PC-3 (cell line): ENCODE measurements around the gene ZNF24. TPM values are rescaled to one million over a fixed set of nuclear protein-coding genes. Genes with fewer than 3 reads are reported as not detected.

ENCODE experiments used
- ATAC-seq: fragments of 200-7000 bp; cut with Tn5 transposase; 2 replicates; pipeline ENCODE4 v1.9.1; 2020; ENCODE audit warnings: mild to moderate bottlenecking, moderate library complexity
- BruUV-seq: library from RNA; stranded (reverse); fragments of 400-500 nt; replicated peaks from 2 replicates; lab custom pipeline; 2021; lab: Mats Ljungman, UMichigan
- CTCF ChIA-PET: fragments of 300-600 bp; sonication (Branson Sonifier 250); formaldehyde crosslinking; loops from one replicate; lab custom pipeline; 2022; ENCODE audit warnings: antibody characterized with exemption; lab: Charles Lee
- POLR2A ChIA-PET: fragments of 300-600 bp; sonication (Branson Sonifier 250); formaldehyde crosslinking; loops from one replicate; lab custom pipeline; 2022; ENCODE audit warnings: antibody characterized with exemption; ENCODE audit not compliant: unreplicated experiment; lab: Charles Lee
- DNase-seq: peaks from one replicate; pipeline ENCODE4 v3.0.0-alpha.2; 2015
- H2AFZ ChIP-seq: fragments of 300-600 bp; sonication (generic); 2 replicates; pipeline ENCODE4 v1.6.0; 2016; ENCODE audit warnings: antibody characterized with exemption, low read length
- H3F3A ChIP-seq: fragments of 300-600 bp; sonication (generic); one replicate; pipeline ENCODE4 v1.6.0; 2017; ENCODE audit warnings: antibody characterized with exemption, low read length, control low read depth, mild to moderate bottlenecking; ENCODE audit not compliant: unreplicated experiment
- H3K27ac ChIP-seq: fragments of 300-600 bp; sonication (generic); 2 replicates; pipeline ENCODE4 v1.5.1; 2016; ENCODE audit warnings: mild to moderate bottlenecking, low read length
- H3K27me3 ChIP-seq: fragments of 300-600 bp; sonication (generic); 2 replicates; pipeline ENCODE4 v1.6.1; 2016; ENCODE audit warnings: low read length, mixed read lengths
- H3K36me3 ChIP-seq: fragments of 300-600 bp; sonication (generic); 2 replicates; pipeline ENCODE4 v1.6.1; 2016; ENCODE audit warnings: low read depth, mixed run types, low read length, mixed read lengths
- H3K4me1 ChIP-seq: fragments of 300-600 bp; sonication (generic); 2 replicates; pipeline ENCODE4 v1.5.1; 2016; ENCODE audit warnings: low read length; ENCODE audit not compliant: insufficient read depth
- H3K4me2 ChIP-seq: fragments of 300-600 bp; sonication (generic); 2 replicates; pipeline ENCODE4 v1.6.0; 2016; ENCODE audit warnings: low read length
- H3K4me3 ChIP-seq: fragments of 300-600 bp; sonication (generic); 2 replicates; pipeline ENCODE4 v1.5.1; 2016; ENCODE audit warnings: mild to moderate bottlenecking, low read length, mixed read lengths
- H3K79me2 ChIP-seq: fragments of 300-600 bp; sonication (generic); 2 replicates; pipeline ENCODE4 v1.6.1; 2017; ENCODE audit warnings: low read length, mixed read lengths
- H3K9ac ChIP-seq: fragments of 300-600 bp; sonication (generic); 2 replicates; pipeline ENCODE4 v1.6.0; 2016; ENCODE audit warnings: mild to moderate bottlenecking, low read length
- H3K9me2 ChIP-seq: fragments of 300-600 bp; sonication (generic); replicated peaks from 2 replicates; pipeline ENCODE4 v1.6.1; 2016; ENCODE audit warnings: mixed run types, low read length, mixed read lengths
- H3K9me3 ChIP-seq: fragments of 300-600 bp; sonication (generic); 2 replicates; pipeline ENCODE4 v1.6.1; 2016; ENCODE audit warnings: low read length, mixed read lengths
- H4K20me1 ChIP-seq: fragments of 300-600 bp; sonication (generic); 2 replicates; pipeline ENCODE4 v1.6.1; 2016; ENCODE audit warnings: low read length, mixed read lengths
- EZH2 ChIP-seq: fragments of 300-600 bp; sonication (generic); IDR thresholded peaks from one replicate; pipeline ENCODE4 v1.6.1; 2017; ENCODE audit warnings: antibody characterized with exemption, mild to moderate bottlenecking, low read length; ENCODE audit not compliant: unreplicated experiment
- EZH2phosphoT487 ChIP-seq: fragments of 300-600 bp; sonication (generic); IDR thresholded peaks from 2 replicates; pipeline ENCODE4 v1.6.1; 2018; ENCODE audit warnings: mild to moderate bottlenecking, antibody characterized with exemption, low read length, borderline replicate concordance
- intact Hi-C: fragments of 100-400 bp; cut with micrococcal nuclease; formaldehyde crosslinking; loops from 2 replicates; pipeline ENCODE4 v1.9.0; 2023
- total RNA-seq: library from RNA; depleted of rRNA; stranded (reverse); fragments of >200 nt; gene quantifications from 2 replicates; pipeline ENCODE4 v1.2.3, GENCODE V29; 2014
- TF ChIP-seq, protein P1 (sequence below): fragments of 300-600 bp; sonication (generic); conservative IDR thresholded peaks from 2 replicates; pipeline ENCODE4 v1.5.1; 2017; ENCODE audit warnings: antibody characterized with exemption, low read depth, mild to moderate bottlenecking, low read length

The ZNF24 gene
- total RNA-seq, 1 experiment from 2014 or later, result 11.0 TPM

DNA sequence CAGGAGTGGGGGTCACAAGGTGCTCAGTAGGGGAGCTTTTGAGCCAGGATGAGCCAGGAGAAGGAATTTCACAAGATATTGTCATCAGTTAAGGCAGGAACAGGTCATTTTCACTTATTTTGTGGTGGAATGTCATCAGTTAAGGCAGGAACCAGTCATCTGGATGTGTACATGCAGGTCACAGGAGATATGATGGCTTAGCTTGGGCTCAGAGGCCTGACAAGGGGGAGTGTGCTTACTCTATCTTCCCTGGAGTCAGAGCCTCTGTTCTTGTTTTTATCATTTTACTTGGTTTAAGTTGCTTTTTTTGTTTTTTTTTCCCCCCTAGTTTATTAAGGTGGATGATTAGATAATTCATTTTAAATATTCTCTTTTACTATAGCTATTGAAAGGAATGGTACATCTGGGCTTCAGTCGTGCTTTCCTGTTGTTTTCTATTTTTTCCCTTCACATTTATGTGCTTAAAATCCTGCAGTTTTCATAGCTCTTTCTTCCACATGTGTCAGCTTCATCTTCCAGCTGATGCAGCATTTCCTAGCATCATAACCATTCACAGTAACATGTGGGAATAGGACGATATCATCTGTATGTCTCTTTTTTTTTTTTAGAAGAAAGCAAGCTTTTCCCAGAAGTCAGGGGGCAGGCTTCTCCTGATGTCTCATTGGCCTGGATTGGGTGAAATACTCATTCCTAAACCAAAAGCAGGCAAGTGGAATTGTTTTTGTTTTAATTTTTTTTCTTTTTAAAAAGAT, 17.5 kb upstream of the ZNF24 start:
- H2AFZ ChIP-seq, result no peak overlapping the region
- H3F3A ChIP-seq, result no peaks in the 10 kb centered on the region
- no peak overlapping the region for H3K4me3 ChIP-seq
- H3K27ac ChIP-seq, result no peak overlapping the region
- BruUV-seq, result no TSS peak
- no peaks in the 10 kb centered on the region for H4K20me1 ChIP-seq
- no peaks in the 10 kb centered on the region for H3K27me3 ChIP-seq
- H3K36me3 ChIP-seq, result no peaks in the 10 kb centered on the region
- no peak overlapping the region for H3K4me2 ChIP-seq
- TF ChIP-seq EZH2, result no peak
- TF ChIP-seq, protein P1, sequence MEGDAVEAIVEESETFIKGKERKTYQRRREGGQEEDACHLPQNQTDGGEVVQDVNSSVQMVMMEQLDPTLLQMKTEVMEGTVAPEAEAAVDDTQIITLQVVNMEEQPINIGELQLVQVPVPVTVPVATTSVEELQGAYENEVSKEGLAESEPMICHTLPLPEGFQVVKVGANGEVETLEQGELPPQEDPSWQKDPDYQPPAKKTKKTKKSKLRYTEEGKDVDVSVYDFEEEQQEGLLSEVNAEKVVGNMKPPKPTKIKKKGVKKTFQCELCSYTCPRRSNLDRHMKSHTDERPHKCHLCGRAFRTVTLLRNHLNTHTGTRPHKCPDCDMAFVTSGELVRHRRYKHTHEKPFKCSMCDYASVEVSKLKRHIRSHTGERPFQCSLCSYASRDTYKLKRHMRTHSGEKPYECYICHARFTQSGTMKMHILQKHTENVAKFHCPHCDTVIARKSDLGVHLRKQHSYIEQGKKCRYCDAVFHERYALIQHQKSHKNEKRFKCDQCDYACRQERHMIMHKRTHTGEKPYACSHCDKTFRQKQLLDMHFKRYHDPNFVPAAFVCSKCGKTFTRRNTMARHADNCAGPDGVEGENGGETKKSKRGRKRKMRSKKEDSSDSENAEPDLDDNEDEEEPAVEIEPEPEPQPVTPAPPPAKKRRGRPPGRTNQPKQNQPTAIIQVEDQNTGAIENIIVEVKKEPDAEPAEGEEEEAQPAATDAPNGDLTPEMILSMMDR, result no peak
- TF ChIP-seq EZH2phosphoT487, result no peak
- no peaks in the 10 kb centered on the region for H3K79me2 ChIP-seq
- POLR2A ChIA-PET, result no interaction called here
- CTCF ChIA-PET, result no interaction called here
- DNase-seq (no peak), ATAC-seq (no peak)
- no peak overlapping the region for H3K9ac ChIP-seq
- H3K4me1 ChIP-seq, result no peaks in the 10 kb centered on the region
- H3K9me2 ChIP-seq, result no peaks in the 10 kb centered on the region
- no peaks in the 10 kb centered on the region for H3K9me3 ChIP-seq
- intact Hi-C loops, result no loop called here

DNA sequence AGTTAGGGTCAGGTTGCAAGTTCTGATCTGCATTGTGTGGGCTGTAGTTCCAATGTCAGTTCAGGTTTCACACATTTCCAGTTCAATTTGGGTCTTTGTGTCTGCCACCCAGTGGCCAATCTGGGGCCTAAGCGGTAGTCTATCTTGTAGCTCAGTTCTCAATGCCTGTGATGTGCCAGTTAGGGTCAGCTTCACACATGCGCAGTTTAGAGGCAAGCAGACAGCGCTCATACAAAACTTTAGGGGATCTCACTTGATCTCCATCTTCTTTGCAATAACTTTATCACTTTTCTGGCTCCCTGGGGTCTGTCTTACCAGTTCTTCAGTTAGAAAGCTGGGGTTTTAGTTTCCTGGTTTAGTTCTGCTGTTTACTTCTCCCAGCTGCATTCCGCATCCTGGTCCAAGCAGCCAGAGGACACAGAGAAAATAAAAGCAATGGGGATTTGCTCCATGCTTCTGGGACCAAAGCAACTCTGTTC, 11.0 kb upstream of the ZNF24 start:
- peak overlapping the region; percentile 65 for H2AFZ ChIP-seq

More for the DNA sequence above, 11.0 kb upstream of the ZNF24 start:
- BruUV-seq, result no TSS peak
- peak; percentile 97 for ATAC-seq
- H3K9ac ChIP-seq, result no peak overlapping the region
- H3K4me3 ChIP-seq, result peak overlapping the region; percentile 49; the same call in 1 of the 2 replicates
- H3K27me3 ChIP-seq, result no peaks in the 10 kb centered on the region
- H3K9me2 ChIP-seq, result no peaks in the 10 kb centered on the region
- CTCF ChIA-PET, result interaction anchor here (0.5 to 0.9 kb wide), 4 partner anchors 31 to 403 kb away, joined by 3 to 8 read pairs (median 6); no protein-coding TSS in a partner anchor
- POLR2A ChIA-PET, result no interaction called here
- H3K36me3 ChIP-seq, result no peaks in the 10 kb centered on the region
- TF ChIP-seq, protein P1, result peak; percentile 56
- TF ChIP-seq EZH2 (no peak), EZH2phosphoT487 (no peak)
- H3K27ac ChIP-seq, result no peak overlapping the region
- no peaks in the 10 kb centered on the region for H4K20me1 ChIP-seq
- no peaks in the 10 kb centered on the region for H3K79me2 ChIP-seq
- H3K9me3 ChIP-seq, result no peaks in the 10 kb centered on the region
- no peaks in the 10 kb centered on the region for H3K4me1 ChIP-seq
- DNase-seq, result peak; percentile 62
- peak overlapping the region; percentile 68 for H3K4me2 ChIP-seq
- H3F3A ChIP-seq, result no peaks in the 10 kb centered on the region
- intact Hi-C loops, result loop anchor here (1.0 kb wide), 1 partner anchor 124 kb away; no protein-coding TSS in a partner anchor
